T-cell (primary cell): Measurements from ENCODE around the gene SMLR1. TPM values are rescaled to one million over a fixed set of nuclear protein-coding genes. Genes with fewer than 3 reads are reported as not detected.
"Not testable (repeated sequence)": the region's sequence is repeated elsewhere in the genome, so short reads cannot be mapped to it uniquely, and the experiment has no call there.

Experiments
- ATAC-seq, 4 experiments: fragments of 200-7000 bp in 3 of 4; fragments of 150-1000 bp in 1 of 4; cut with Tn5 transposase; replicated peaks in 1 of 4; 1 replicate in 3 of 4; 2 replicates in 1 of 4; pipeline ENCODE4 v1.10.0; 2021; ENCODE audit warnings: moderate library complexity in 3 of 4, mild to moderate bottlenecking in 2 of 4, moderate number of reproducible peaks in 1 of 4
- CTCF ChIA-PET, 2 donors: fragments of 300-600 bp; sonication (Branson Sonifier 250); formaldehyde crosslinking; loops; one replicate each; lab custom pipeline; 2022; ENCODE audit warnings: antibody characterized with exemption in 2 of 2; lab: Charles Lee
- POLR2A ChIA-PET, 2 donors: fragments of 300-600 bp; sonication (Branson Sonifier 250); formaldehyde crosslinking; loops; one replicate each; lab custom pipeline; 2022; ENCODE audit warnings: antibody characterized with exemption in 2 of 2; lab: Charles Lee
- DNase-seq, 35 experiments: peaks; one replicate each; pipeline versions ENCODE4 v3.0.0 to v3.0.0-alpha.2; 2013 to 2023
- H3K27ac ChIP-seq: one replicate; pipeline ENCODE4 v1.5.1; 2013; ENCODE audit warnings: low read length
- H3K27me3 ChIP-seq, 2 experiments: replicated peaks in 1 of 2; 1 replicate in 1 of 2; 2 replicates in 1 of 2; pipeline versions ENCODE4 v1.6.1 to v1.7.0; 2013; ENCODE audit warnings: low read length in 1 of 2, mixed read lengths in 1 of 2; ENCODE audit not compliant: control insufficient read depth in 2 of 2, insufficient read depth in 2 of 2; ENCODE audit errors: extremely low read depth in 1 of 2
- H3K36me3 ChIP-seq, 2 donors: 1 replicate in 1 of 2; 2 replicates in 1 of 2; pipeline versions ENCODE4 v1.6.1 to v1.7.0; 2013; ENCODE audit warnings: low read length in 1 of 2; ENCODE audit not compliant: control insufficient read depth in 2 of 2, insufficient read depth in 1 of 2; ENCODE audit errors: extremely low read depth in 1 of 2
- H3K4me1 ChIP-seq, 2 experiments: 1 replicate in 1 of 2; 2 replicates in 1 of 2; pipeline versions ENCODE4 v1.6.1 to v1.7.0; 2013; ENCODE audit warnings: low read length in 2 of 2, mixed read lengths in 1 of 2; ENCODE audit not compliant: insufficient read depth in 2 of 2, control insufficient read depth in 1 of 2; ENCODE audit errors: extremely low read depth in 1 of 2
- H3K4me3 ChIP-seq, 2 donors: 1 replicate in 1 of 2; 2 replicates in 1 of 2; pipeline versions ENCODE4 v1.5.1 to v1.7.0; 2013; ENCODE audit warnings: mild to moderate bottlenecking in 2 of 2, low read length in 1 of 2, moderate library complexity in 1 of 2; ENCODE audit not compliant: control insufficient read depth in 1 of 2; ENCODE audit errors: extremely low read depth in 1 of 2
- H3K9me3 ChIP-seq: 2 replicates; pipeline ENCODE4 v1.7.0; 2013
- H3K27ac Mint-ChIP-seq, 2 donors: one replicate each; pipeline ENCODE4 v1.8.0; 2020 to 2021; ENCODE audit warnings: mild to moderate bottlenecking in 2 of 2, mixed read lengths in 2 of 2
- H3K27me3 Mint-ChIP-seq, 2 donors: one replicate each; pipeline ENCODE4 v1.8.0; 2021 to 2022; ENCODE audit warnings: mixed read lengths in 2 of 2
- H3K36me3 Mint-ChIP-seq: one replicate; pipeline ENCODE4 v1.8.0; 2021; ENCODE audit warnings: mixed read lengths
- H3K4me1 Mint-ChIP-seq, 3 donors: one replicate each; pipeline ENCODE4 v1.8.0; 2020 to 2022; ENCODE audit warnings: mixed read lengths in 3 of 3, mild to moderate bottlenecking in 1 of 3
- H3K4me3 Mint-ChIP-seq, 3 donors: one replicate each; pipeline ENCODE4 v1.8.0; 2020 to 2022; ENCODE audit warnings: mild to moderate bottlenecking in 3 of 3, mixed read lengths in 3 of 3, moderate library complexity in 3 of 3
- H3K9me3 Mint-ChIP-seq, 3 donors: one replicate each; pipeline ENCODE4 v1.8.0; 2020 to 2022; ENCODE audit warnings: mixed read lengths in 3 of 3
- WGBS: methylation state at CpG from one replicate; pipeline ENCODE4 v1.1.5; 2013; ENCODE audit warnings: missing lambda C conversion rate; ENCODE audit not compliant: insufficient coverage; 5-methylcytosine and 5-hydroxymethylcytosine counted together
- total RNA-seq, 35 experiments: library from RNA in 6 of 35; stranded (reverse) in 6 of 35; fragments of 120-200 nt in 1 of 35; gene quantifications; one replicate each; pipeline versions ENCODE4 v1.2.1 to v1.2.4 and lab custom pipeline; 2013 to 2026

The SMLR1 gene
- total RNA-seq, 5 donors from 2014 or later (not counting 1 experiment from before 2014, with no cell fraction given), result not detected

DNA sequence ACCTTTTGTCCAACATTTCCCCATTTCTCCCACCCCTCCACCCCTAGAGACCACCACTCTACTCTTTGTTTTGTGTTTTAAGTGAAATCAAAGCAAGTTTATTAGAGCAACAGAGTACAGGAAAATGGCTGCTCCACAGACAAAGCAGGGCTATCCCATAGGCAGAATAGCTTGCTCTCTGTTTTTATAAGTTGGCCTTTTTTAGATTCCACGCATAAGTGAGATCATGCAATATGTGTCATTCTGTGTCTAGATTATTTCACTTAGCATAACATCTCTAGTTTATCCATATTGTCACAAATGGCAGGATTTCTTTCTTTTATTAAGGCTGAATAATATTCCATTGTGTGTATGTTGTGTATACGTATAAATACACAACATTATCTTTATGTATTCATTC is 30.1 kb upstream of the SMLR1 start:
- ChIA-PET POLR2A (no interaction called here), CTCF (no interaction called here)
- H3K36me3 Mint-ChIP-seq, result no peaks in the 10 kb centered on the region
- no CpG with 5 or more reads among the region's 2 CpGs for WGBS
- Histone ChIP-seq H3K9me3 (no peaks in the 10 kb centered on the region), H3K27ac (no peak overlapping the region), H3K27me3 (peaks cover 0 to 2% of the 10 kb centered on the region in 2 experiments), H3K36me3 (no peaks in the 10 kb centered on the region), H3K4me1 (no peaks in the 10 kb centered on the region), H3K4me3 (no peak overlapping the region)
- H3K27ac Mint-ChIP-seq, result no peak overlapping the region
- no peaks in the 10 kb centered on the region for H3K27me3 Mint-ChIP-seq
- H3K4me1 Mint-ChIP-seq, result no peaks in the 10 kb centered on the region
- ATAC-seq (no peak), DNase-seq (no peak)
- peaks cover 3% of the 10 kb centered on the region in 3 donors for H3K9me3 Mint-ChIP-seq
- H3K4me3 Mint-ChIP-seq, result no peak overlapping the region

DNA sequence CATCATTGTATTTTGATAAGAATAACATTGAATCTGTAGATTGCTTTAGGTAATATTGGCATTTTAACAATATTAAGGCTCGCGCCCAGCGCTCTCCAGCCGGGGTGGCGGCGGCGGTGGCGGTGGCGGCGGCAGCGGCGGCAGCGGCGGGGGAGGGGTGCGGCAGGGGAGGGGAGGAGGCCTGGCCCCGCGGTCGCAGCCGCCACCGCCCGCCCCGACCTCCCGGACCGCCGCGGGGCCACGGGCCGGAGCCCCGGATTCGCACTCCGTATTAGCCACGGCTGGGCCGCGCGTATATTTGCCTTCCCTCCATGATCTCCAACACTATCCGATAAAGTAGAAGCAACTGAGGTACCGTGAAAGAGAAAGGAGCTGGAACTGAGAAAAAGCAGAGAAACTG is 25.8 kb upstream of the SMLR1 start:
- 96% methylated on average over 10 of the region's 37 CpGs for WGBS

DNA sequence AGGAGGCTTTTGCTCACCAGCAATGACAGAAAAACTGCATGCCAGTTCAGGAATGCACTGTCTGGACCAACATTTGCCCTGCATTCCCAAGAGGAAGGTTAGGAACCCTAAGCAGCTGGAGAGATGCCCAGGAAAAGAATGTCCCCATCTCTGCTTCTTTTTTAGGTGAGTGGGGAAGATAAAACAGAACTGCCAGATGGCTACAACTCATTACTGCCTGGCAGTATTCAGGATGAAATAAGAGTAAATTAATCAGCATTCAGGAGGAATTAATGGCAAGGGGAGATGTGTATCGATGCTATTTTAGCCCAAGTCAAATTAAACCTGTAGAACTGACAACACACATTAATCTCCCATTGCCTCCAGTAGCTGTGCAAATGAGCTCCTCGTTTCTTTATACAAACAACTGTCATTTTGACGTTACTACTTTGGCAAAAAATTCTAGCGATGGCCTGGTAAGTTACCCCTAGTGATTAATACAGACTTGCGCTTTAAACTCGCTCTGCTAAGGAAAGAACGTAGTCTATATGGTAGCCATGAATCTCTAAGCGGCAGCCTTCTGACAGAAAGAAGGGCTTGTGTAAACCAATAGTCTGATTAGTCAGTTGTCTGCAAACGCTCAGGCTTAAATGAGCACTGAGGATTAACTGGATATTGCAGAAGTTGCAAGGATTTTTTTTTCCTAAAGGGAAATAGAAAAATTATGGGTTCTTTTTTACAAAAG is 16.7 kb upstream of the SMLR1 start:
- Histone ChIP-seq H3K4me1 (no peaks in the 10 kb centered on the region), H3K27me3 (no peaks in the 10 kb centered on the region), H3K27ac (no peak overlapping the region), H3K36me3 (no peaks in the 10 kb centered on the region), H3K4me3 (no peak overlapping the region), H3K9me3 (no peaks in the 10 kb centered on the region)
- Mint-ChIP-seq H3K4me1 (no peaks in the 10 kb centered on the region), H3K4me3 (no peak overlapping the region), H3K27ac (no peak overlapping the region), H3K9me3 (no peaks in the 10 kb centered on the region), H3K36me3 (no peaks in the 10 kb centered on the region), H3K27me3 (peaks cover 2 to 3% of the 10 kb centered on the region in 2 donors)
- ChIA-PET CTCF (interaction anchor here in 1 of 2 donors (0.5 to 1.0 kb wide), 2 partner anchors 9 to 822 kb away, joined by 3 to 4 read pairs; no protein-coding TSS in a partner anchor), POLR2A (no interaction called here)
- DNase-seq (no peak), ATAC-seq (no peak)
- WGBS, result 80% methylated on average over 7 of the region's 9 CpGs

More for the DNA sequence above, 25.8 kb upstream of the SMLR1 start:
- H3K9me3 Mint-ChIP-seq, H3K27ac ChIP-seq, H3K4me1 ChIP-seq, H3K4me1 Mint-ChIP-seq, H3K9me3 ChIP-seq, DNase-seq, H3K27ac Mint-ChIP-seq, H3K27me3 ChIP-seq, CTCF ChIA-PET, H3K27me3 Mint-ChIP-seq, H3K4me3 ChIP-seq, H3K4me3 Mint-ChIP-seq, ATAC-seq, H3K36me3 Mint-ChIP-seq, POLR2A ChIA-PET, H3K36me3 ChIP-seq: not testable (repeated sequence)

DNA sequence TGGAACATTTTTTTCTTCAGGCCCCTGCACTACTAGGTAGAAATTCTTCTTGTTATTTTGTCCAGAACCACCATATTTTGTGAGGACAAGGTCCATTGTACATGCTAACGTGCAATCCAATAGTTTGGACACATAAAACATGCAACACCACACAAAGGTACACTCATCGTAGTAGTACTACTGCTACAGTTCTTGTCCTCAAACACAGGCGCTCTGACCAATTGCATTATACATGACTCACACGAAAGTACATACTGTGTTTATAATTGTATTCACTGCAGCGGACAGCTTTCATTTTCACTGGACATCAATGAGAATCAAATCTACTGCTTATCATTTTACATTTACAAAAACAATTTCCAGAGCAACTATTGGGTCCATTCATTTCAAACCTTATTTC is 15.3 kb upstream of the SMLR1 start:
- ChIA-PET POLR2A (no interaction called here), CTCF (no interaction called here)
- H3K27me3 Mint-ChIP-seq, result peaks cover 0 to 2% of the 10 kb centered on the region in 2 donors

DNA sequence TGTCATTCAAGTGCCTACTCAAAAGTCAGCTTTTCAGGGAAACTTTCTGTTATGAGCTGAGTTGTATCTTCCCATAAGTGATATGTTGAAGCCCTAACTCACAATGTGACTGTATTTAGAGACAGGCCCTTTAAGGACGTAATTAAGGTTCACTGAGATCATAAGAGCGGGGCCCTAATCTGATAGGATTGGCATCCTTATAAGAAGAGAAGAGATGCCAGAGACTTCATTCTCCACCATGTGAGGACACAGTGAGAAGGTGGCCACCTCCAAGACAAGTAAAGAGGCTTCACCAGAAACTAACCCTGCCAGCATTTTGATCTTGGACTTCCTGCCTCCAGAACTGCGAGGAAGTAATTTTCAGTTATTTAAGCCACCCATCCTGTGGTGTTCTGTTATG is 12.7 kb upstream of the SMLR1 start:
- 100% methylated on average over 1 of the region's 3 CpGs for WGBS
- no peaks in the 10 kb centered on the region for H3K4me1 ChIP-seq
- Mint-ChIP-seq H3K27ac (no peak overlapping the region), H3K9me3 (peaks cover 4 to 12% (median 10%) of the 10 kb centered on the region in 3 donors), H3K27me3 (peaks cover 0 to 4% of the 10 kb centered on the region in 2 donors), H3K4me1 (no peaks in the 10 kb centered on the region), H3K4me3 (no peak overlapping the region), H3K36me3 (peaks cover 14% of the 10 kb centered on the region)
- DNase-seq (no peak), ATAC-seq (no peak)
- no peak overlapping the region for H3K4me3 ChIP-seq
- no peaks in the 10 kb centered on the region for H3K27me3 ChIP-seq
- H3K9me3 ChIP-seq, result no peaks in the 10 kb centered on the region
- POLR2A ChIA-PET, result no interaction called here
- H3K27ac ChIP-seq, result no peak overlapping the region
- CTCF ChIA-PET, result interaction anchor here in 1 of 2 donors (0.7 kb wide), 1 partner anchor 611 kb away, joined by 4 read pairs; no protein-coding TSS in a partner anchor
- H3K36me3 ChIP-seq, result no peaks in the 10 kb centered on the region

More for the DNA sequence above, 15.3 kb upstream of the SMLR1 start:
- H3K27ac ChIP-seq, result no peak overlapping the region
- Mint-ChIP-seq H3K4me3 (no peak overlapping the region), H3K27ac (no peak overlapping the region), H3K4me1 (no peaks in the 10 kb centered on the region), H3K36me3 (peaks cover 3% of the 10 kb centered on the region), H3K9me3 (no peaks in the 10 kb centered on the region)
- no peaks in the 10 kb centered on the region for H3K36me3 ChIP-seq
- no peaks in the 10 kb centered on the region for H3K27me3 ChIP-seq
- no peak overlapping the region for H3K4me3 ChIP-seq
- H3K9me3 ChIP-seq, result no peaks in the 10 kb centered on the region
- no peaks in the 10 kb centered on the region for H3K4me1 ChIP-seq
- DNase-seq (no peak), ATAC-seq (no peak)
- WGBS, result 93% methylated on average over 4 of the region's 5 CpGs

DNA sequence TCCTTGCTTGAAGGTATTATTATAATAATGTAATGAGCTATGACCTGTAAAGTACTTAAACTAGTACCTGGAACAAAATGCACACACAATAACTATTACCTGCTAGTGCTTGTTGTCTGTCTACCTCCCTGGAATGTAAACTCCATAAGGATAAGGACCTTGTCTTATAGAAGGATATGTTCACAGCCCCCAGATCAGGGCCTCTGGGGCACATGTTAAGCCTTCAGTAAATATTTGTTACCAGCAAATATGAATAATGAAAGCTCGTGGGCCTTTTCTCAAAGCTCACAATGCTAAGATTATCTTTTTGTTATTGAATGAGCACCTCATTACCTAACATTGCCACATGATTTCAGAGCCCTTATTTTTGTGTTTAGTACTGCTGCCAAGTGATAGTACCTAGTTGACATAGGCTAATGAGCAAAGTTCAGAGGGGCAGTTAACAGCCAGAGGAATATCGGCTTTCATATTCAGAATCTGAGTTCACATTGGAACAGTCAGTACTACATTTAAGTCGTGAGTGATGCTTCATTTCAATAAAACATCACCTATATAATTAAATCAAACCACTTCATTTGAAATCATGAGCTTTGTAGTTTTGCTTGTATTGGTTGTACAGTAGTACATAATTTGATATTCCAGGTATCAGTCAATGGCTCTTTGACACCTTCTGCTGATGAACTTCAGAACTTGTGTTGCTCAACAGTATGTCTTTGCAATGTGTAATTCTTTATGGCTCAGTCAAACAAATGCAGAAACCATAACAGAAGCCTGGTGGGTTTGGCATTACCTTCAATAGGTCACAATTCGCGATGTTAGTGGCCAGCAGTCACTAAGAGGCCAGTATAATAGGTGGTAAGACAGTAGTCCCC is 11.8 kb upstream of the SMLR1 start:
- ATAC-seq (no peak), DNase-seq (no peak)
- no peaks in the 10 kb centered on the region for H3K9me3 ChIP-seq
- Mint-ChIP-seq H3K27ac (no peak overlapping the region), H3K4me3 (no peak overlapping the region), H3K36me3 (peaks cover 14% of the 10 kb centered on the region), H3K4me1 (no peaks in the 10 kb centered on the region), H3K9me3 (peaks cover 4 to 12% (median 10%) of the 10 kb centered on the region in 3 donors), H3K27me3 (peaks cover 0 to 4% of the 10 kb centered on the region in 2 donors)
- H3K27me3 ChIP-seq, result no peaks in the 10 kb centered on the region
- no peaks in the 10 kb centered on the region for H3K4me1 ChIP-seq
- H3K36me3 ChIP-seq, result no peaks in the 10 kb centered on the region
- CTCF ChIA-PET, result interaction anchor here in 1 of 2 donors (0.7 kb wide), 1 partner anchor 612 kb away, joined by 4 read pairs; no protein-coding TSS in a partner anchor
- 71% methylated on average over 1 of the region's 5 CpGs for WGBS
- POLR2A ChIA-PET, result no interaction called here
- no peak overlapping the region for H3K27ac ChIP-seq
- no peak overlapping the region for H3K4me3 ChIP-seq
